ENCODE measurements around the gene DHPS.
A peak's percentile ranks its signal among the peaks of the same experiment; 100 is the strongest.
"Not testable (repeated sequence)": the region's sequence is repeated elsewhere in the genome, so short reads cannot be mapped to it uniquely, and the experiment has no call there.

Gene DHPS

DNA sequence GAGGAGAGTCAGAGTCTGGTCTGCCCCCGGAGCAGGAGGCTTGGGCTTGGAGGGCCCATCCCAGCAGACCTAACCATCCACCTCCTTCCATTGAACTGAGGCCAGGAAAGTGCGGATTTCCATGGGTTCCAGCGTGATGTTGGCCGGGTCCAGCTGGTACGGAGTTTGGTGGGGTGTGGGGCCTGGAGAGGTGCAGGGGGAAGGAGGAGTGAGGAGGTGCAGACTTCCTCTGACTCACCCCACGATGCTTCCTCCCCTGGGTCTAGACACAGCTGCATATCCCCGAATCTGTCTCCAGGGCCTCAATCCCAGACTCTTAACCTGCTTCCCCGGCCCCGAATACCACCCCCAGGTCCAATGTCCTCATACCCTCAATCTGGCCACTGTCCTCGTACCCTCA lies 35.1 kb downstream of the DHPS start:
- DNase-seq (ENCODE audit: low spot score): no peak

DNA sequence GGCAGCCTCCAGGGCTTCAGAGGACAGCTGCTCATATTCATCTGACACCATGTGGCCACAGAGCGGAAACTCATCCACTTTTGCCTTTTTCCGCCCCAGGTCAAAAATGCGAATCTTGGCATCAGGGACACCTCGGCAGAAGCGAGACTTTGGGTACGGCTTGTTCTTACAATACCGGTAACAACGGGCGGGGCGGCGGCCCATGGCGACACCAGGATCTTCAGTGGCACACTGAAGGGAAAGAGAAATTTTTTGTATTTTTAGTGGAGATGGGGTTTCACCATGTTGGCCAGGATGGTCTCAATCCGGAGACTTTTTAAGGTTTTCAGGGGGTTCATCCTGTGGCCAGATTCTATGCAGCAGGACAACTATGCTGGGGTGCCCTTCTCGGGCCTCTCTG lies 38.0 kb downstream of the DHPS start:
- DNase-seq (ENCODE audit: low spot score): not testable (repeated sequence)

DNA sequence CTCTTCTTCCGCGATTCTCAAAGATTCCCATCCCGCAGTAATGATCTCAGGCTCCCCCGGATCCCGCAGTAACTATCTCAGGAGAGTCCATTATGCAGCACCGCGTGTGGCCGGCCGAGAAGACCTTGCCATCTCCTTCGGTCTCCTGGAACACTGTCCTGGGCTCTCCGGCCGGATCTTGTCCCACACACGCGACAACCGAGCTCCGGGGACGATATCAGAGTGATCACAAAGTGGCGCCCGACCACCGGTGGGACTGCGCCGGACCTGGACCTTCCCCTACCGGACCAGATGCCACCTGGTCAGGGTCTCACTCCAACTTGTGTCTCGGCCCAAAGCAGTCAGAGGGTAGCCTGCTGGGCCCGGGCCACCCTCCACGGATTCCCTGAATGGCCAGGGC lies 39.2 kb downstream of the DHPS start:
- no peak for DNase-seq (ENCODE audit: low spot score)

DNA sequence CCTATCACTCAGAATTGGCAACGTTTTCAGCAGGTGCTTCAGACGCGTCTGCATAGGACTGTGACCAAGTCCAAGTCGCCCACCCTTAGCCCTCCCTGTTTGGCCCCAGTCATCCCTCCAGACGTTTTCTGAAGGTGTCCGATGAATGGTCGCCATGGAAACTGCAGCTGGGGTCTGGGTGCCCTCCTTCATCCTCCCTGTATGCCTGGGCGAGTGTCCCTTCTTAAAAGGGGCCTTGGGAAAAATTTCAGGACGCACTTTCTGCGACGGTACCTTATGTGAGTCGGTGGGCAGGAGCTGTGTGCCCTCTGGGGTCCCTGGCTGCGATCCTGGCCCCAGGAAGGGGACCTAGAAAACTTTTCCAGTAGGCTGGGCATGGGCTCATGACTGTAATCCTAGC lies 40.2 kb downstream of the DHPS start:
- DNase-seq (ENCODE audit: low spot score): no peak

DNA sequence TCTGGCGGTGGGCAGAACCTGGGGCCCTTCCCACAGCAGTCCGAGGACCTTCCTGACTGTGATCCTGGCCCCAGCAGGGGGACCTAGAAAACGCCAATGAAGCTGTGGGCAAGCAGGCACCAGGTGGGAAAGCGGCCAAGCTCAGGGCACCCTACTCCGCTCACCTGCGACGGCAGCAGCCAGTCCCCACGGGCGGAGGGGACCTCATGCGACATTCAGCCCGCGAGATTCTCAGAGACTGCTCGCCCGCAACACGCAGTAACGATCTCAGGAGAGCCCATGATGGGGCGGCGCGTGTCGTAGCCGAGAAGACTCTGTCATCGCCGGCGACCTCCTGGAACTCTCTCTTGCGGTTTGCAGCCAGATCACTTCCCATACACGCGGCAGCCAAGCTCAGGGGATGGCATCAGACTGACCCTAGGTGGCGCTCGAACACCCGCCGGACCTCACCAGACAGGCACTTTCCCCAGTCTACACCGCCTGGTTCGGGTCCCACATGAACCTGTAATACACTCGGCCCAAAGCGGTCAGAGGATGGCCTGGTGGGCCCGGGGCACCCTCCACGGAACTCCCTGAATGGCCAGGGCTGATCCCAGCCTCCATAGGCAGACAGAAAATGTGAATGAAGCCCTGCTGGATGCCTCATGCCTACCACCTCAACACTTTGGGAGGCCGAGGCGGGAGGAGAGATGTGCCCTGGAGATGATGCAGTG lies 41.6 kb downstream of the DHPS start:
- peak; percentile 57 for DNase-seq (ENCODE audit: low spot score)

DNA sequence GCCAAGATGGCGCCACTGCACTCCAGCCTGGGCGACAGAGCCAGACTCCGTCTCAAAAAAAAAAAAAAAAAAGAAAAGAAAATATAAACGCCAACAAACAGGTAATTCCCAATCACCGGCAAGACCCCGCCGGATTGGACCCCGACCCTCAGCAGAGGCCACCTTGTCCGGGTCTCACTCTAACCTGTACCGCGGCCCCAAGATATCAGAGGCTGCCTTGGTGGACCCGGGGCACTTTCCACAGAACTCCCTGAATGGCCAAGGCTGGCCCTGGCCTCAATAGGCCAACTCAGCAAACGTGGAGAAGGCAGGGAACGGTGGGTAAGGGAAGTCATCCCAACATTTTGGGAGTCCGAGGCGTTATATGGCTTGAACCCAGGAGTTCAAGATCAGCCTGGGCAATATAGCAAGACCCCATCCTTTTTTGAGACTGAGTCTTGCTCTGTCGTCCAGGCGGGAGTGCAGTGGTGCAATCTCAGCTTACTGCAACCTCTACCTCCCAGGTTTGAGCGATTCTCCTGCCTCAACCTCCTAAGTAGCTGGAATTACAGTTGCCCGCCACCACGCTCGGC lies 43.0 kb downstream of the DHPS start:
- DNase-seq (ENCODE audit: low spot score): no peak

DNA sequence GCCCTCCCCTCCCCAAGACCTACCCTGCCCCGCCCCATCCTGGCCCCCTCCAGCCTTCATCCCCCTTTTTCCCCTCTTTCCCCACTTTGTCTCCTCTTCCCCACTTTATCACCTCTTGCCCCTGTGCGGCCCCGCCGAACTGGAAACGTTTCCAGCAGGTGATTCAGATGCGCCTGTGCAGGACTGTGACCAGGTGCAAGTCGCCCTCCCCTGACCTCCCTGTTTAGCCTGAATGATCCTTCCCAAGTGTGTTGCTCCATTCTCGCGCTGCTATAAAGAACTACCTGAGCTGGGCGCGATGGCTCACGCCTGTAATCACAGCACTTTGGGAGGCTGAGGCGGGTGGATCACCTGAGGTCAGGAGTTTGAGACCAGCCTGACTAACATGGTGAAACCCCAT lies 45.0 kb downstream of the DHPS start:
- DNase-seq (ENCODE audit: low spot score): no peak

DNA sequence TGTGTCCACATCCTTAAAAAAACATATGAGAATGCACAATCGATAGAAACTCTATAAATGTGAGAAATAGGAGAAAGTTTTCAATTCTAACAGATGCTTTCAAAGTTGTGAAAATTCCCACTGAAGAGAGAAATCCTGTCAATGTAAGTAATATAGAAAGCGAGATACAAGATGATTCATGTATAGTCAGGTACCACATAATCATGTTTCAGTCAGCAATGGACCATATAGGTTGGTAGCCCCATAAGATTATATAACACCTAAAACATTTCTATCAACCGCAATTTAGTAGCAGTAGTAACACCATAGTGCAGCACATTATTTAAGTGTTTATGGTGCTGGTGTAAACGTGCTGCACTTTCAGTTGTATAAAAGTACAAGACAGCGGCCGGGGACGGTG lies 52.5 kb downstream of the DHPS start:
- no peak for DNase-seq (ENCODE audit: low spot score)

DNA sequence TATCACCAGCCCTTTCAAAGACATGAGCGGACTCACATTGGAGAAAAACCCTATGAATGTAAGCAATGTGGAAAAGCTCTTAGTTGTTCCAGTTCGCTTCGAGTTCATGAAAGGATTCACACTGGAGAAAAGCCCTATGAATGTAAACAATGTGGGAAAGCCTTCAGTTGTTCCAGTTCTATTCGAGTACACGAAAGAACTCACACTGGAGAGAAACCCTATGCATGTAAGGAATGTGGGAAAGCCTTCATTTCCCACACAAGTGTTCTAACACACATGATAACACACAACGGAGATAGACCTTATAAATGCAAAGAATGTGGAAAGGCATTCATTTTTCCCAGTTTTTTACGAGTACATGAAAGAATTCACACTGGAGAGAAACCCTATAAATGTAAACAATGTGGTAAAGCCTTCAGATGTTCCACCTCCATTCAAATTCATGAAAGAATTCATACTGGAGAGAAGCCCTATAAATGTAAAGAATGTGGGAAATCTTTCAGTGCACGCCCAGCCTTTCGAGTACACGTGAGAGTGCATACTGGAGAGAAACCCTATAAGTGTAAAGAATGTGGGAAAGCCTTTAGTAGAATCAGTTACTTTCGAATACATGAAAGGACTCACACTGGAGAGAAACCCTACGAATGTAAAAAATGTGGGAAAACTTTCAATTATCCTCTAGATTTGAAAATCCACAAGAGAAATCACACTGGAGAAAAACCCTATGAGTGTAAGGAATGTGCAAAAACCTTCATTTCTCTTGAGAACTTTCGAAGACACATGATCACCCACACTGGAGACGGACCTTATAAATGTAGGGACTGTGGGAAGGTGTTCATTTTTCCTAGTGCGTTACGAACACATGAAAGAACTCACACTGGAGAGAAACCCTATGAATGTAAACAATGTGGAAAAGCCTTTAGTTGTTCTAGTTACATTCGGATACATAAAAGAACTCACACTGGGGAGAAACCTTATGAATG lies 53.3 kb downstream of the DHPS start:
- no peak for DNase-seq (ENCODE audit: low spot score)

DNA sequence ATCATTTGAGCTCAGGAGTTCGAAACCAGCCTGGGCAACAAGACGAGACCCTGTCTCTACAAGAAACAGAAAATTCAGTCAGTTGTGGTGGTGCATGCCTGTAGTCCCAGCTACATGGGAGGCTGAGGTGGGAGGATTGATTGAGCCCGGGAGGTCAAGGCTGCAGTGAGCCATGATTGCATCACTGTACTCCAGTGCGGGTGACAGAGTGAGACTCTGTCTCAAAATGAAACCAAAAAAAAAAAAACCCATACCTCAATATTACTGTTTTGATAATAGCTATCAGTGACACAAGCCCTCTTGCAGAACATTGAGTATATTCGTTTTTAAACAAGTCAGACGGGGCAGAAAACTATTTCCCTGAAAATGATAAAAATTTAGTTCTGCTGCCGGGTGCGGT lies 54.7 kb downstream of the DHPS start:
- no peak for DNase-seq (ENCODE audit: low spot score)

Data from putamen (tissue), 1 donor.